PC-3 (cell line): Measurements from ENCODE around the gene CRYGD. TPM values are rescaled to one million over a fixed set of nuclear protein-coding genes. Genes with fewer than 3 reads are reported as not detected.

Source experiments
- ATAC-seq: fragments of 200-7000 bp; cut with Tn5 transposase; 2 replicates; pipeline ENCODE4 v1.9.1; 2020; ENCODE audit warnings: mild to moderate bottlenecking, moderate library complexity
- BruUV-seq: library from RNA; stranded (reverse); fragments of 400-500 nt; replicated peaks from 2 replicates; lab custom pipeline; 2021; lab: Mats Ljungman, UMichigan
- CTCF ChIA-PET: fragments of 300-600 bp; sonication (Branson Sonifier 250); formaldehyde crosslinking; loops from one replicate; lab custom pipeline; 2022; ENCODE audit warnings: antibody characterized with exemption; lab: Charles Lee
- POLR2A ChIA-PET: fragments of 300-600 bp; sonication (Branson Sonifier 250); formaldehyde crosslinking; loops from one replicate; lab custom pipeline; 2022; ENCODE audit warnings: antibody characterized with exemption; ENCODE audit not compliant: unreplicated experiment; lab: Charles Lee
- DNase-seq: peaks from one replicate; pipeline ENCODE4 v3.0.0-alpha.2; 2015
- H2AFZ ChIP-seq: fragments of 300-600 bp; sonication (generic); 2 replicates; pipeline ENCODE4 v1.6.0; 2016; ENCODE audit warnings: antibody characterized with exemption, low read length
- H3F3A ChIP-seq: fragments of 300-600 bp; sonication (generic); one replicate; pipeline ENCODE4 v1.6.0; 2017; ENCODE audit warnings: antibody characterized with exemption, low read length, control low read depth, mild to moderate bottlenecking; ENCODE audit not compliant: unreplicated experiment
- H3K27ac ChIP-seq: fragments of 300-600 bp; sonication (generic); 2 replicates; pipeline ENCODE4 v1.5.1; 2016; ENCODE audit warnings: mild to moderate bottlenecking, low read length
- H3K27me3 ChIP-seq: fragments of 300-600 bp; sonication (generic); 2 replicates; pipeline ENCODE4 v1.6.1; 2016; ENCODE audit warnings: low read length, mixed read lengths
- H3K36me3 ChIP-seq: fragments of 300-600 bp; sonication (generic); 2 replicates; pipeline ENCODE4 v1.6.1; 2016; ENCODE audit warnings: low read depth, mixed run types, low read length, mixed read lengths
- H3K4me1 ChIP-seq: fragments of 300-600 bp; sonication (generic); 2 replicates; pipeline ENCODE4 v1.5.1; 2016; ENCODE audit warnings: low read length; ENCODE audit not compliant: insufficient read depth
- H3K4me2 ChIP-seq: fragments of 300-600 bp; sonication (generic); 2 replicates; pipeline ENCODE4 v1.6.0; 2016; ENCODE audit warnings: low read length
- H3K4me3 ChIP-seq: fragments of 300-600 bp; sonication (generic); 2 replicates; pipeline ENCODE4 v1.5.1; 2016; ENCODE audit warnings: mild to moderate bottlenecking, low read length, mixed read lengths
- H3K79me2 ChIP-seq: fragments of 300-600 bp; sonication (generic); 2 replicates; pipeline ENCODE4 v1.6.1; 2017; ENCODE audit warnings: low read length, mixed read lengths
- H3K9ac ChIP-seq: fragments of 300-600 bp; sonication (generic); 2 replicates; pipeline ENCODE4 v1.6.0; 2016; ENCODE audit warnings: mild to moderate bottlenecking, low read length
- H3K9me2 ChIP-seq: fragments of 300-600 bp; sonication (generic); replicated peaks from 2 replicates; pipeline ENCODE4 v1.6.1; 2016; ENCODE audit warnings: mixed run types, low read length, mixed read lengths
- H3K9me3 ChIP-seq: fragments of 300-600 bp; sonication (generic); 2 replicates; pipeline ENCODE4 v1.6.1; 2016; ENCODE audit warnings: low read length, mixed read lengths
- H4K20me1 ChIP-seq: fragments of 300-600 bp; sonication (generic); 2 replicates; pipeline ENCODE4 v1.6.1; 2016; ENCODE audit warnings: low read length, mixed read lengths
- CTCF ChIP-seq: fragments of 300-600 bp; sonication (generic); conservative IDR thresholded peaks from 2 replicates; pipeline ENCODE4 v1.5.1; 2017; ENCODE audit warnings: antibody characterized with exemption, low read depth, mild to moderate bottlenecking, low read length
- EZH2 ChIP-seq: fragments of 300-600 bp; sonication (generic); IDR thresholded peaks from one replicate; pipeline ENCODE4 v1.6.1; 2017; ENCODE audit warnings: antibody characterized with exemption, mild to moderate bottlenecking, low read length; ENCODE audit not compliant: unreplicated experiment
- EZH2phosphoT487 ChIP-seq: fragments of 300-600 bp; sonication (generic); IDR thresholded peaks from 2 replicates; pipeline ENCODE4 v1.6.1; 2018; ENCODE audit warnings: mild to moderate bottlenecking, antibody characterized with exemption, low read length, borderline replicate concordance
- intact Hi-C: fragments of 100-400 bp; cut with micrococcal nuclease; formaldehyde crosslinking; loops from 2 replicates; pipeline ENCODE4 v1.9.0; 2023
- total RNA-seq: library from RNA; depleted of rRNA; stranded (reverse); fragments of >200 nt; gene quantifications from 2 replicates; pipeline ENCODE4 v1.2.3, GENCODE V29; 2014

Gene CRYGD
- total RNA-seq, 1 experiment from 2014 or later, result not detected

DNA sequence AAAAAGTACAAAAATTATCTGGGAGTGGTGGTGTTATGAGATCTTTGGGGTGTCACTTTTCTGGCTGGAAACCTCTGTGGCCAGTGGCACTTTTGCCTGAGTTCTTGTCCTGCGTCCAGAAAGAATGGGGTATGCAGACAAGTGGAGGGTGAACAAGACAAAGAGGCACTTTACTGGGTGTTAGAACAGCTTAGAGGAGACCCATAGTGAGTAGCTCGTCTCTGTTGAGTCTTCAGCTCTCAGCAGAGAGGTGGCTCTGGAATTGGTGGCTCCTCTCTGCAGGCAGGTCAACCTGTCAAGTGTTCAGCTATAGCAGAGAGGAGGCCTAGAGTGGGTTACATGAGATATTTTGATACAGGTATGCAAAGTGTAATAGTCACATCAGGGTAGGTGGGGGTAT, 26.1 kb downstream of the CRYGD start:
- H3K4me1 ChIP-seq, result 0 out of 2 replicates have a peak, but pooled peaks cover 5% of the 10 kb centered on the region
- H4K20me1 ChIP-seq, result no peaks in the 10 kb centered on the region
- no peaks in the 10 kb centered on the region for H3F3A ChIP-seq
- ATAC-seq (no peak), DNase-seq (no peak)
- TF ChIP-seq EZH2phosphoT487, result no peak
- H3K27me3 ChIP-seq, result no peaks in the 10 kb centered on the region
- no peaks in the 10 kb centered on the region for H3K79me2 ChIP-seq
- H3K27ac ChIP-seq, result no peak overlapping the region
- H3K9ac ChIP-seq, result no peak overlapping the region
- BruUV-seq, result no TSS peak
- no peaks in the 10 kb centered on the region for H3K9me2 ChIP-seq
- H3K4me3 ChIP-seq, result no peak overlapping the region
- H3K36me3 ChIP-seq, result no peaks in the 10 kb centered on the region
- intact Hi-C loops, result no loop called here
- ChIA-PET CTCF (no interaction called here), POLR2A (no interaction called here)
- H3K9me3 ChIP-seq, result no peaks in the 10 kb centered on the region
- H2AFZ ChIP-seq, result no peak overlapping the region
- no peak overlapping the region for H3K4me2 ChIP-seq

- H3K9me2 ChIP-seq, result no peaks in the 10 kb centered on the region
- H3K27ac ChIP-seq, result no peak overlapping the region
- H3K79me2 ChIP-seq, result no peaks in the 10 kb centered on the region
- H3K9ac ChIP-seq, result no peak overlapping the region
- ChIA-PET POLR2A (no interaction called here), CTCF (no interaction called here)
- 0 out of 2 replicates have a peak, but pooled peaks cover 5% of the 10 kb centered on the region for H3K4me1 ChIP-seq
- no peak overlapping the region for H3K4me3 ChIP-seq
- H3K9me3 ChIP-seq, result no peaks in the 10 kb centered on the region
- H2AFZ ChIP-seq, result no peak overlapping the region
- no peak for TF ChIP-seq EZH2phosphoT487
- no peak for TF ChIP-seq CTCF
- TF ChIP-seq EZH2, result no peak
- intact Hi-C loops, result no loop called here
- no peak overlapping the region for H3K4me2 ChIP-seq
- H3K36me3 ChIP-seq, result no peaks in the 10 kb centered on the region
- no TSS peak for BruUV-seq
- no peaks in the 10 kb centered on the region for H3F3A ChIP-seq
- ATAC-seq (no peak), DNase-seq (no peak)
- no peaks in the 10 kb centered on the region for H3K27me3 ChIP-seq
- H4K20me1 ChIP-seq, result no peaks in the 10 kb centered on the region
These were observed 26.5 kb downstream of the CRYGD start for GRCh38 chr2:208097801-208098200.

DNA sequence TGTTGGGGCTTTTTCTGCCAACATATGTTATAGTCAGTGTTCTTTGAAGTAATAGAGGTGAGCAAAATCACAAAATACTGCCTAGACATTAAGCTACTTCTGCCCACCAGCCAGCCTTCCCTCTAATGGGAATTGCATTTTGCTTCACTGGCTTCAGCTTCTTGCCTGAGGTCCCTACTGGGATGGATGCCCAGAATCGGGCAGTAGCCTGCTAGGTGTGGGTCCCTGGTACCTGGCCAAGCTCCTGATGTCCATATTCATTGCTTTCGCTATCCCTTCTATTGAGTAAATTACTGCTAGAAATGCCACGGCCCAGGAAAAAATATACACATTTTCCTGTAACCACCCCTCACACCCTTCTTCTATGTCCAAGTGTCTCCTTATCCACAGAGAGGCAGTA, 27.0 kb downstream of the CRYGD start:
- CTCF ChIA-PET, result no interaction called here
- Histone ChIP-seq H2AFZ (no peak overlapping the region), H3K79me2 (no peaks in the 10 kb centered on the region), H3K4me2 (no peak overlapping the region), H3K27ac (no peak overlapping the region), H3K36me3 (no peaks in the 10 kb centered on the region), H3K9ac (no peak overlapping the region), H3K9me2 (no peaks in the 10 kb centered on the region), H3K27me3 (no peaks in the 10 kb centered on the region), H3K4me1 (0 out of 2 replicates have a peak, but pooled peaks cover 5% of the 10 kb centered on the region), H4K20me1 (no peaks in the 10 kb centered on the region), H3K9me3 (no peaks in the 10 kb centered on the region), H3K4me3 (no peak overlapping the region), H3F3A (no peaks in the 10 kb centered on the region)
- no TSS peak for BruUV-seq
- intact Hi-C loops, result no loop called here
- POLR2A ChIA-PET, result no interaction called here
- no peak for TF ChIP-seq CTCF
- no peak for TF ChIP-seq EZH2
- TF ChIP-seq EZH2phosphoT487, result no peak
- ATAC-seq (no peak), DNase-seq (no peak)
